GM19397 (cell line): ENCODE measurements around the gene HES5.

Experiments used
- ATAC-seq: cut with Tn5 transposase; IDR thresholded peaks from one replicate; pipeline ENCODE4 v1.9.1; 2021; ENCODE audit warnings: mild to moderate bottlenecking, moderate library complexity; ENCODE audit not compliant: unreplicated experiment

The HES5 gene

GRCh38 chr1:2533365-2533764, 3.3 kb upstream of the HES5 start:
- ATAC-seq = no peak

DNA sequence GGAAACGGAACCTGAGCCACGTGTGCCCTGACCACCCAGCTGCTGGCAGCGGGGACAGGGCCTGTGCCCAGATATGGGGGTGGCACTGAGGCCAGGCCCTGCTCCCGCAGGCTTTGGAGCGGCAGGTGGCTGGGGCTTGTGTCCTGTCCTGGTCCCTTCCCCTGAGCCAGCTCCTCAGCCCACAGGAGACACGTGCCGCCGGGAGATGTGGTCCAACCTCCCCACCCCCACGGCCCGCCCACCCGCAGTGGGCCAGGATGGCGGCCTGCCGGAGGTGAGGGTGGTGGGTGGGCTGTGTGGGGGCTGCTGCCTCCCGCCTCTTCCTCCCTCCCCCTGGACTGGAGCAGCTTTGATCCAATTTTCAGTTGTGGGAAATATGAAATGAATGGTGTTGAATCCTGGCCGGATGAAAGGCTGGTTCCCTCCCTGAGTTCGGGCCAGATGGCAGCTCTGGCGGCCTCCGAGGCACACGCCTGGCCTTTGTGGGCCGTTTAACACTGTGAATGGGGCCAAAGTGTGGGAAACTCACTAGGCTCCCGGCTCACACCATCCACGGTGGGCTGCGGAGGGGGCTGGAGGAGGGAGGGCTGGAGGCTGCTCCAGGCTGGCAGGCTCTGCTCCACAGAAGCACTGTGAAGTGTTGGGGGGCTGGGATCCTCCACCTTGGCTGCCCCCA, 2.6 kb upstream of the HES5 start:
- ATAC-seq = no peak

GRCh38 chr1:2530513-2531361, 674 bp upstream of the HES5 start:
- ATAC-seq = no peak

- ATAC-seq = no peak
Observed at GRCh38 chr1:2528966-2529783, 888 bp downstream of the HES5 start.

DNA sequence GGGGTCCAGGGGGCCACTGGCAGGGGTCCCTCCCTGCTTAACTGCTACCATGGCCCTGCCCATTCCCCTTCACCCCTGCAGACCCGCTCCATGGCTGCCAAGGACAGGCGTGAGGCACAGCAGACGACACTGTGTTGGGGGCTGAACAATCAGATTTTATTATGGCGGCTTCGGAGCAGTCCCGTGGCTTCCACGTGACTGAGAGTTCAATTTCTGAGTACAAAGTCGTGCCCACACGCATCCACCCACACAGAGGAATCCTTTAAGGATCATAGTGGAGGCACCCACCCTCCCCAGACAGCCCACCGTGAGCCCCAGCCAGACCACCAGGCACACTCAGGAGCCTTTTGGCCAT, 1.5 kb downstream of the HES5 start:
- no peak for ATAC-seq

DNA sequence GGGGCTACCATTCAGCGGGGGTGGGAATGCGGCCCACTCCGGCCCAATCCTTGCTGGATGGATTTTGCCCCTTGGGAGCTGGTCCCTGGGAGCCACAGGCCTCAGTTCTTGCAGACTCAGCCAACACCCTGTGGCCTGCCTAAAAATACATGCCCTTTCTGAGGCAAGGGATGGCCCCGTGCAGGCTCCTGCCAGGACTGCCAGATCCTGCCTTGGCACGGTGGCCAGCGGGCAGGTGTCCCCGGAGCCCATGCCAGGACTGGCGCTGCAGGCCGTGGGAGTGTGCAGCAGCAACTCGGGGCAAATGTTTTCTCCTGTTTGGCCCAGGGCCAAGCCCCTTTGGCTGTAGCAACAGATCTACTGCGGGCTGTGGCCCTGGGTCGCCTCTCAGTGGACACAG, 2.0 kb downstream of the HES5 start:
- no peak for ATAC-seq

GRCh38 chr1:2527556-2527860, 2.6 kb downstream of the HES5 start:
- ATAC-seq = no peak

DNA sequence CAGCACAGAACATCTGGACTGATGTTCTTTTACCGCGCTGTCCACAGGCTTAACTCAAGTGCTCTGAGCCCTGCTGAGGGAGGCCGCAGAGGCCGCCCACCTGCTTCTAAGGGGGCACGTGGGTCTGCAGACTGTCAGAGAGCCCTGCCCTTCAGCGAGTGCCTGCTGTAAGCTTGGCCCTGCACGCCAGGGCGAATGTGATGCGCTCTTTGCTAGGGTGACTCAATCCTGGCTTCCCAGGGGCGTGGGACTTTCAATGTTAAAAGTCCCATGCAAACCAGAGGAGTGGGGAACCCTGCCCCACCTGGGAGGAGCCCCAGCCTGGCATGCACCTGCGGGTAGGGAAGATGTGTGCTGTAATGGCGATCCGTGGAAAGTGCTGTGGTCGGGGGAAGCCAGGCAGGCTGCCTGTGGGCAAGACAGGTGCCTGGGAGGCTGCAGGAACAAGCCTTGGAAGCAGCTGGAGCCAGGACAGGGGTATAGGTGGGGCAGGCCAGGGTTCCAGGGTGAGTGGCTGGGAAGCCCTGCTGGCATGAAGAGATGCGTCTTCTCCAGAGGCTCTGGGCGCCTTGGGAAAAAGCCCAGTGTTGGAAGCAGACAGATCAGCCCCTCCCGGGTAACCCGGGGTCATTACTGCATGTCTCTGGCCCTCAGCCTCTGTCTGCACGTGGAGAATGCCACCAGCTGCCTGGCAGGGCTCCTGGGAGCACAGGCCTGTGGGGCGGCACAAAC, 3.1 kb downstream of the HES5 start:
- ATAC-seq = peak; percentile 22

- ATAC-seq = peak; percentile 87
Observed at GRCh38 chr1:2525920-2526823, 3.9 kb downstream of the HES5 start, which contains the start of gene PANK4. TSS of gene PANK4 (minus strand) at chr1:2526596. CDS start at chr1:2526587, 9 bp downstream.

GRCh38 chr1:2525572-2525919, 4.5 kb downstream of the HES5 start:
- ATAC-seq = no peak

- ATAC-seq = no peak
Observed at GRCh38 chr1:2523891-2524609, 6.0 kb downstream of the HES5 start.

DNA sequence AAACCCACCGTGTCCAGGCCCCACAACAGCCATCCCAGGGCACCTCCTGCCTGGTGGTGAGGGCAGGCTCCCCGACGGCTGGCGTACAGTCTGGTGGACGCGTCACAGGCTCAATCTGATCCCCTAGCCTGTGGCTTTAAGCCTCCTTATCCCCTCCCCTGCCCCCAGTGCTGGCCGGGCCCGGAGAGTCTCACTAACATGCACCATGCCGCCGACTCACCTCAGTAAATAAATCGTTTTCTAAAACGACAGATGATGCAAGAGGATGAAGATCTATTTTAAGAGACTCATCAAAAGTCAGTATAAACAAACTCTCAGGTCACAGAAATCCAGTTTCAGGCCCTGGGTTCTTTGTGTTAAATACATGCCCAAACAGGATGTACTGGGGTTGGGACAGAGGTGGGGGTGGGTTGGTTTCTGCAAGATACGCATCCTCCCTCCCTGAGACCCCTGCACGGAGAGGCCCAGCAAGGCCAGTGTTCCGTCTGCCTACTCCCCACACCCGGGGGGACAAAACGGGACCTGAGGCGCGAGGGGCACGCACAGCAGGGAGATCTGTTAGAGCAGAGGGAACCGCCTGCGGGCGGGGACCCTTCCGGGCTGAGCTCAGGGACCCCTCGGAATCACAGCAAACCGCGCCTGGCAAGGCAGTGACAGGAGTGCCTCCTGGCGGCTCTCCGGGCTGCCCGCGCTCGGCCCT, 6.7 kb downstream of the HES5 start:
- no peak for ATAC-seq

DNA sequence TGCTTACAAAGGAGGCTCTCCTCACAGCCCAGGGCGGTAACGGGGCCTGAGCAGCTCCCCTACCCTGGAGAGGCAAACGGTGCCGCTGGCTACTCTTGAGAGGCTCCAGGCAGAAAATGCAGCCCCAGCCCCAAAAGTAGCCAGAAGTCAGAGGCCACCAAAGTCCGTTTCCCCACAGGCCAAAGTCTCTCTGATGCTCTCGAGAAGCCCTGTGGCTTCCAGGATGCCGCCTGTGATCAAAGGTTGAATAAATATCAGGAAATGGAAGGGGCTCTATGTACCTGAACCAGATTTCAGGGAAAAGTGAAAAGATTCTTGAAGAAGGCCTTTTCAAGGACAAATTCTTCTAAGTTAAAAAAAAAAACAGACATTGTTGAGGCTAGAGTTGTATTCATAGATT, 7.8 kb downstream of the HES5 start:
- no peak for ATAC-seq

GRCh38 chr1:2520806-2521205, 9.3 kb downstream of the HES5 start:
- ATAC-seq = no peak

DNA sequence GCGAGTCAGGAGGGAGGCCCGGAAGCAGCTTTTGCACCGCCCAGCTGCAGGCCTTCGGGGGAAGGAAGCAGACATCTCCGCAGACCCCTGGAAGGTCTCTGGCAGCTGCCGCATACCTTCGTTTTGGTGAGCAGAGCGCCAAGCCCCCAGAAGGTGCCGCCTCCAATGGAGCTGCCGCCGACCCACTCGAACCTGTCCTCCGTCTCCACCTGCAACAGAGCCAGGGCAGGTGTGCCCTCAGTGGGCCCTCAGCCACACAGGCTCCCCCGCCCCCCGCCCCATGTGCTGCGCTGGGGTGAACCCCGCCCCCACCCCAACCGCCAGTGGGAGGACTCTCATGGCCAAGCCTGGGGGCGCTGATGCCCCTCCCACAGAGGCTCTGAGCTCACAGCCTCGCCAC, 9.9 kb downstream of the HES5 start:
- ATAC-seq = no peak

- no peak for ATAC-seq
Observed at GRCh38 chr1:2519729-2520128, 10.3 kb downstream of the HES5 start.

GRCh38 chr1:2519029-2519685, 10.9 kb downstream of the HES5 start:
- no peak for ATAC-seq

- no peak for ATAC-seq
Observed at GRCh38 chr1:2518528-2518927, 11.5 kb downstream of the HES5 start.
